Karpas-422 (cell line): ENCODE results near the gene ITPK1. TPM values are rescaled to one million over a fixed set of nuclear protein-coding genes. Genes with fewer than 3 reads are reported as not detected.

Source experiments
- DNase-seq: peaks from one replicate; pipeline ENCODE4 v3.0.0-alpha.2; 2015
- H2AFZ ChIP-seq: fragments of 200-600 bp; sonication (generic); 2 replicates; pipeline ENCODE4 v1.6.1; 2014; ENCODE audit warnings: antibody characterized with exemption, low read length, mixed read lengths
- H3K27ac ChIP-seq: fragments of 200-600 bp; sonication (generic); 2 replicates; pipeline ENCODE4 v1.5.1; 2014; ENCODE audit warnings: mild to moderate bottlenecking, low read length, moderate library complexity
- H3K27me3 ChIP-seq: fragments of 200-600 bp; sonication (generic); 2 replicates; pipeline ENCODE4 v1.6.1; 2014; ENCODE audit warnings: low read length, mixed read lengths
- H3K36me3 ChIP-seq: fragments of 200-600 bp; sonication (generic); 2 replicates; pipeline ENCODE4 v1.6.1; 2014; ENCODE audit warnings: low read length, mixed read lengths; ENCODE audit not compliant: insufficient read depth
- H3K4me1 ChIP-seq: fragments of 200-600 bp; sonication (generic); 2 replicates; pipeline ENCODE4 v1.6.1; 2014; ENCODE audit warnings: mild to moderate bottlenecking, low read length, mixed read lengths
- H3K4me2 ChIP-seq: fragments of 200-600 bp; sonication (generic); 2 replicates; pipeline ENCODE4 v1.6.1; 2014; ENCODE audit warnings: low read length, low read depth, mild to moderate bottlenecking; ENCODE audit not compliant: poor library complexity, severe bottlenecking
- H3K4me3 ChIP-seq: fragments of 200-600 bp; sonication (generic); 2 replicates; pipeline ENCODE4 v1.5.1; 2014; ENCODE audit warnings: mild to moderate bottlenecking, antibody characterized with exemption, low read length, mixed read lengths
- H3K79me2 ChIP-seq: fragments of 200-600 bp; sonication (generic); 2 replicates; pipeline ENCODE4 v1.6.1; 2014; ENCODE audit warnings: mild to moderate bottlenecking, low read length, mixed read lengths
- H3K9ac ChIP-seq: fragments of 200-600 bp; sonication (generic); 2 replicates; pipeline ENCODE4 v1.6.0; 2014; ENCODE audit warnings: low read length
- H3K9me2 ChIP-seq: fragments of 200-600 bp; sonication (generic), shearing (Covaris generic); replicated peaks from 2 replicates; pipeline ENCODE4 v1.6.0; 2014; ENCODE audit warnings: mild to moderate bottlenecking, low read length, moderate library complexity; ENCODE audit not compliant: insufficient read depth
- H3K9me3 ChIP-seq: fragments of 300-700, 200-600 bp; sonication (generic); 2 replicates; pipeline ENCODE4 v1.6.1; 2014; ENCODE audit warnings: low read length, mixed read lengths
- H4K20me1 ChIP-seq: fragments of 200-600 bp; sonication (generic); 2 replicates; pipeline ENCODE4 v1.6.1; 2014; ENCODE audit warnings: mild to moderate bottlenecking, antibody characterized with exemption, low read length, low read depth; ENCODE audit not compliant: insufficient read depth
- total RNA-seq: library from RNA; depleted of rRNA; stranded (reverse); fragments of >200 nt; shearing (Covaris generic); gene quantifications from 2 replicates; pipeline ENCODE4 v1.2.3, GENCODE V29; 2014; ENCODE audit warnings: low replicate concordance

The ITPK1 gene
- total RNA-seq, 1 experiment from 2014 or later = 6.3 TPM

- DNase-seq = no peak
- no peaks in the 10 kb centered on the region for H3K27me3 ChIP-seq
- H3K27ac ChIP-seq = no peak overlapping the region
- peaks cover 74% of the 10 kb centered on the region for H4K20me1 ChIP-seq
- no peaks in the 10 kb centered on the region for H3K9me3 ChIP-seq
- H3K79me2 ChIP-seq = no peaks in the 10 kb centered on the region
- H3K4me2 ChIP-seq = no peak overlapping the region
- no peaks in the 10 kb centered on the region for H3K36me3 ChIP-seq
- no peaks in the 10 kb centered on the region for H3K9me2 ChIP-seq
- no peak overlapping the region for H3K4me3 ChIP-seq
- no peaks in the 10 kb centered on the region for H3K4me1 ChIP-seq
- H2AFZ ChIP-seq = no peak overlapping the region
- no peak overlapping the region for H3K9ac ChIP-seq
Measured at GRCh38 chr14:93090826-93091555, 24.7 kb downstream of the ITPK1 start.

GRCh38 chr14:93089521-93090269 is 26.0 kb downstream of the ITPK1 start:
- H3K4me2 ChIP-seq = no peak overlapping the region
- no peaks in the 10 kb centered on the region for H3K36me3 ChIP-seq
- peaks cover 71% of the 10 kb centered on the region for H4K20me1 ChIP-seq
- no peak overlapping the region for H2AFZ ChIP-seq
- H3K4me1 ChIP-seq = no peaks in the 10 kb centered on the region
- H3K9me3 ChIP-seq = no peaks in the 10 kb centered on the region
- no peaks in the 10 kb centered on the region for H3K79me2 ChIP-seq
- no peak overlapping the region for H3K27ac ChIP-seq
- DNase-seq = no peak
- H3K27me3 ChIP-seq = no peaks in the 10 kb centered on the region
- H3K9ac ChIP-seq = no peak overlapping the region
- H3K4me3 ChIP-seq = no peak overlapping the region
- H3K9me2 ChIP-seq = no peaks in the 10 kb centered on the region

- H3K9me3 ChIP-seq = no peaks in the 10 kb centered on the region
- H3K27ac ChIP-seq = no peak overlapping the region
- no peak for DNase-seq
- no peaks in the 10 kb centered on the region for H3K27me3 ChIP-seq
- peaks cover 72% of the 10 kb centered on the region for H4K20me1 ChIP-seq
- no peak overlapping the region for H3K4me3 ChIP-seq
- no peaks in the 10 kb centered on the region for H3K36me3 ChIP-seq
- H3K4me2 ChIP-seq = no peak overlapping the region
- no peaks in the 10 kb centered on the region for H3K9me2 ChIP-seq
- H3K79me2 ChIP-seq = no peaks in the 10 kb centered on the region
- no peak overlapping the region for H3K9ac ChIP-seq
- H2AFZ ChIP-seq = no peak overlapping the region
- H3K4me1 ChIP-seq = no peaks in the 10 kb centered on the region
Measured at GRCh38 chr14:93086441-93087055, 29.2 kb downstream of the ITPK1 start.

GRCh38 chr14:93085911-93086310 is 29.8 kb downstream of the ITPK1 start:
- Histone ChIP-seq H3K9me3 (no peaks in the 10 kb centered on the region), H3K79me2 (no peaks in the 10 kb centered on the region), H3K4me2 (no peak overlapping the region), H4K20me1 (peaks cover 66% of the 10 kb centered on the region), H3K9me2 (no peaks in the 10 kb centered on the region), H2AFZ (no peak overlapping the region), H3K36me3 (no peaks in the 10 kb centered on the region), H3K27ac (no peak overlapping the region), H3K9ac (no peak overlapping the region), H3K4me3 (no peak overlapping the region), H3K4me1 (no peaks in the 10 kb centered on the region), H3K27me3 (no peaks in the 10 kb centered on the region)
- no peak for DNase-seq

- peaks cover 58% of the 10 kb centered on the region for H4K20me1 ChIP-seq
- no peak overlapping the region for H3K4me3 ChIP-seq
- no peaks in the 10 kb centered on the region for H3K4me1 ChIP-seq
- no peak overlapping the region for H3K9ac ChIP-seq
- H3K36me3 ChIP-seq = no peaks in the 10 kb centered on the region
- DNase-seq = no peak
- H3K9me3 ChIP-seq = no peaks in the 10 kb centered on the region
- no peak overlapping the region for H2AFZ ChIP-seq
- H3K27me3 ChIP-seq = no peaks in the 10 kb centered on the region
- H3K27ac ChIP-seq = no peak overlapping the region
- H3K9me2 ChIP-seq = no peaks in the 10 kb centered on the region
- H3K4me2 ChIP-seq = no peak overlapping the region
- H3K79me2 ChIP-seq = no peaks in the 10 kb centered on the region
Measured at GRCh38 chr14:93084866-93085857, 30.6 kb downstream of the ITPK1 start.

GRCh38 chr14:93084402-93084801 is 31.3 kb downstream of the ITPK1 start:
- Histone ChIP-seq H3K36me3 (no peaks in the 10 kb centered on the region), H4K20me1 (peaks cover 53% of the 10 kb centered on the region), H3K27ac (no peak overlapping the region), H2AFZ (no peak overlapping the region), H3K4me2 (no peak overlapping the region), H3K9ac (no peak overlapping the region), H3K27me3 (no peaks in the 10 kb centered on the region), H3K9me3 (no peaks in the 10 kb centered on the region), H3K9me2 (no peaks in the 10 kb centered on the region), H3K79me2 (no peaks in the 10 kb centered on the region), H3K4me3 (no peak overlapping the region), H3K4me1 (no peaks in the 10 kb centered on the region)
- DNase-seq = no peak

- Histone ChIP-seq H3K4me2 (no peak overlapping the region), H3K9me3 (no peaks in the 10 kb centered on the region), H3K79me2 (no peaks in the 10 kb centered on the region), H2AFZ (no peak overlapping the region), H3K9me2 (no peaks in the 10 kb centered on the region), H3K36me3 (no peaks in the 10 kb centered on the region), H3K9ac (no peak overlapping the region), H3K27ac (no peak overlapping the region), H3K4me3 (no peak overlapping the region), H3K27me3 (no peaks in the 10 kb centered on the region), H3K4me1 (no peaks in the 10 kb centered on the region), H4K20me1 (peaks cover 53% of the 10 kb centered on the region)
- no peak for DNase-seq
Measured at GRCh38 chr14:93083917-93084316, 31.8 kb downstream of the ITPK1 start.
